K562 (cell line): Measurements from ENCODE around the gene DNAH8. TPM values are rescaled to one million over a fixed set of nuclear protein-coding genes. Genes with fewer than 3 reads are reported as not detected.

Source experiments
- ATAC-seq: fragments of 200-7000 bp; cut with Tn5 transposase; 3 replicates; pipeline ENCODE4 v1.9.1; 2020; ENCODE audit warnings: moderate library complexity
- BruUV-seq: library from RNA; stranded (reverse); fragments of 400-500 nt; replicated peaks from 2 replicates; lab custom pipeline; 2021; lab: Mats Ljungman, UMichigan
- CTCF ChIA-PET: fragments of 300-600 bp; formaldehyde crosslinking; extraction: SDS; loops from one replicate; lab custom pipeline; 2021; ENCODE audit warnings: low intra/inter-chr PET ratio; lab: Yijun Ruan, JAX
- POLR2A ChIA-PET: fragments of 300-600, 350-650 bp; sonication (Branson Sonifier 250); formaldehyde crosslinking; extraction: SDS; loops from one replicate; lab custom pipeline; 2021; ENCODE audit warnings: antibody characterized with exemption, inconsistent platforms; lab: Yijun Ruan, JAX
- DNase-seq, 4 experiments: peaks; one replicate each; pipeline versions ENCODE4 v3.0.0 to v3.0.0-alpha.2; 2011 to 2018; ENCODE audit warnings: low spot score in 3 of 4, mixed read lengths in 3 of 4; ENCODE audit errors: extremely low read depth in 1 of 4
- FAIRE-seq: peaks from 2 replicates; lab custom pipeline; 2011; peaks lifted over from hg19 to GRCh38; lab: Jason Lieb, UNC
- H2AFZ ChIP-seq: 2 replicates; pipeline ENCODE4 v1.6.0; 2011; ENCODE audit warnings: low read depth, low read length, control low read depth, inconsistent platforms
- H3K27ac ChIP-seq: fragments of 200-600 bp; 3 replicates; pipeline ENCODE4 v1.8.0; 2011; ENCODE audit warnings: low read depth, mild to moderate bottlenecking, control low read depth, inconsistent platforms, low read length, moderate library complexity, mixed read lengths; ENCODE audit errors: extremely low read depth
- H3K27me3 ChIP-seq, 2 experiments: fragments of 300-600 bp in 1 of 2; 2 replicates in 1 of 2; 3 replicates in 1 of 2; pipeline versions ENCODE4 v1.6.0 to v1.8.0; 2011; ENCODE audit warnings: inconsistent platforms in 2 of 2, low read length in 2 of 2, mild to moderate bottlenecking in 1 of 2, mixed read lengths in 1 of 2, moderate library complexity in 1 of 2; ENCODE audit not compliant: control insufficient read depth in 2 of 2, insufficient read depth in 2 of 2
- H3K36me3 ChIP-seq: fragments of 300-600 bp; 3 replicates; pipeline ENCODE4 v1.8.0; 2011; ENCODE audit warnings: mild to moderate bottlenecking, low read length, inconsistent platforms; ENCODE audit not compliant: control insufficient read depth, insufficient read depth
- H3K4me1 ChIP-seq, 2 experiments: fragments of 200-600 bp in 1 of 2; replicated peaks in 1 of 2; 2 replicates in 1 of 2; 3 replicates in 1 of 2; pipeline versions ENCODE4 v1.5.1 to v1.8.0; 2011; ENCODE audit warnings: inconsistent platforms in 2 of 2, low read length in 2 of 2, mild to moderate bottlenecking in 1 of 2, mixed read lengths in 1 of 2, moderate library complexity in 1 of 2; ENCODE audit not compliant: control insufficient read depth in 2 of 2, insufficient read depth in 2 of 2
- H3K4me2 ChIP-seq: 2 replicates; pipeline ENCODE4 v1.6.1; 2011; ENCODE audit warnings: low read length, control low read depth, inconsistent platforms, mixed read lengths; ENCODE audit not compliant: insufficient read depth
- H3K4me3 ChIP-seq: fragments of 200-600 bp; sonication (generic), shearing (Covaris generic); 2 replicates; pipeline ENCODE4 v1.5.1; 2016; ENCODE audit warnings: control low read depth, inconsistent platforms
- H3K79me2 ChIP-seq: fragments of 200-600 bp; 3 replicates; pipeline ENCODE4 v1.8.0; 2011; ENCODE audit warnings: low read length, inconsistent platforms; ENCODE audit not compliant: control insufficient read depth, insufficient read depth
- H3K9ac ChIP-seq, 2 experiments: 2 replicates each; pipeline versions ENCODE4 v1.6.0 to v1.6.1; 2011; ENCODE audit warnings: low read depth in 2 of 2, low read length in 2 of 2, control low read depth in 1 of 2, inconsistent platforms in 1 of 2, mild to moderate bottlenecking in 1 of 2, mixed read lengths in 1 of 2; ENCODE audit not compliant: insufficient read depth in 1 of 2
- H3K9me1 ChIP-seq: one replicate; pipeline ENCODE4 v1.6.0; 2011; ENCODE audit warnings: inconsistent platforms, mild to moderate bottlenecking, low read length, moderate library complexity; ENCODE audit not compliant: control insufficient read depth, insufficient read depth
- H3K9me3 ChIP-seq: replicated peaks from 2 replicates; pipeline ENCODE4 v1.5.1; 2011; ENCODE audit warnings: low read depth, low read length, inconsistent platforms; ENCODE audit not compliant: control insufficient read depth, insufficient read depth
- H4K20me1 ChIP-seq: replicated peaks from 2 replicates; pipeline ENCODE4 v1.6.1; 2011; ENCODE audit warnings: low read length, inconsistent platforms, mixed read lengths; ENCODE audit not compliant: control insufficient read depth, insufficient read depth
- WGBS: fragments of 100-300 bp; shearing (Covaris generic); methylation state at CpG from one replicate; pipeline ENCODE4 v1.1.6; 2016; ENCODE audit warnings: low coverage, mixed read lengths; ENCODE audit not compliant: insufficient coverage; ENCODE audit errors: missing lambda C conversion rate; 5-methylcytosine and 5-hydroxymethylcytosine counted together
- in situ Hi-C: fragments of 300-500 bp; cut with MboI; formaldehyde crosslinking; loops from 4 replicates; pipeline ENCODE4 v1.15.0; 2018; ENCODE audit warnings: inconsistent platforms, mixed read lengths
- intact Hi-C: fragments of 100-400 bp; cut with micrococcal nuclease; formaldehyde crosslinking; loops from 2 replicates; pipeline ENCODE4 v1.14.2; 2022
- polyA plus RNA-seq, 8 experiments: library from polyadenylated mRNA; depleted of rRNA in 4 of 8; stranded (reverse) in 5 of 8; unstranded in 3 of 8; fragments of >200 nt; fragmentation: Nextera tagmentation in 2 of 8; fragmentation: Illumina TruSeq in 1 of 8; extraction: Ambion mirVana in 2 of 8; extraction: Trizol in 1 of 8; gene quantifications; 2 replicates each; pipeline versions ENCODE4 v1.2.1 to v1.2.3, GENCODE V29; 2011 to 2014; ENCODE audit warnings: inconsistent platforms in 1 of 8, missing spikeins in 1 of 8
- total RNA-seq, 7 experiments: library from RNA; depleted of rRNA in 6 of 7; stranded (reverse); fragments of >200 nt in 6 of 7; fragmentation: Illumina TruSeq in 2 of 7; extraction: Trizol in 2 of 7; gene quantifications; 2 replicates each; pipeline versions ENCODE4 v1.2.1 to v1.2.3, GENCODE V29; 2011 to 2021; ENCODE audit warnings: low replicate concordance in 1 of 7
- TF ChIP-seq, protein P1 (sequence below): IDR thresholded peaks from 2 replicates; pipeline ENCODE4 v1.6.1; 2011; ENCODE audit warnings: borderline replicate concordance, low read depth, mild to moderate bottlenecking, moderate library complexity, low read length; ENCODE audit not compliant: insufficient read depth, poor library complexity, severe bottlenecking
- TF ChIP-seq, protein P2 (sequence below), 3 experiments: IDR thresholded peaks in 2 of 3; conservative IDR thresholded peaks in 1 of 3; 2 replicates each; pipeline ENCODE4 v1.5.1; 2011 to 2012; ENCODE audit warnings: low read length in 3 of 3, mild to moderate bottlenecking in 3 of 3, control low read depth in 2 of 3, improper control_type of control experiment in 1 of 3, inconsistent platforms in 1 of 3, low read depth in 1 of 3, mixed read lengths in 1 of 3, moderate library complexity in 1 of 3; ENCODE audit not compliant: insufficient read depth in 2 of 3

Gene DNAH8
- total and polyA plus RNA-seq, 9 of the 15 experiments (the other 6 are each of a cell fraction or from before 2014, with no cell fraction given): 1.2 to 4.2 (median 2.9) TPM

DNA sequence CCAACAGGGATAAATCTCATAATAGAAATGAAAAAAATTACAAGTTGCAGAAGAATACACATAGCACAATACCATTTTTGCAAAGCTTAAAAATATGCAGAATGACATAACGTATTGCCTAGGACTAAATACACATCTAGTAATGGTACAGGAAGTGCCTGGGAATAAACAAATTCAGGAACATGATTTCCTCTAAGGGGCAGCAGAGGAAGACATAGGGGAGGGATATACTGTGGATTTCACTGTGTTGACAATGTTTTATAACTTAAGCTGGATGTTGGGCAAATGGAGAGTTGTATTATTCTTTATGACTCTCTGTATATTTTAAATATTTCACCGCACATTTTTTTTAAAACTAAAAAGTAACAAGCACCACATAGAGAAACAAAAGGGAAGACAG lies 6.6 kb upstream of the DNAH8 start:
- H3K9ac ChIP-seq: no peak overlapping the region
- ChIA-PET CTCF (interaction anchor here (0.6 kb wide), 1 partner anchor 221 kb away, joined by 7 read pairs; no protein-coding TSS in a partner anchor), POLR2A (no interaction called here)
- no peak for ATAC-seq
- WGBS: 8% methylated on average over 2 of the region's 2 CpGs
- H3K9me1 ChIP-seq: no peaks in the 10 kb centered on the region
- peaks cover 6% of the 10 kb centered on the region; the same call in 1 of the 2 replicates for H3K9me3 ChIP-seq
- no peak overlapping the region for H3K4me3 ChIP-seq
- in situ Hi-C loops (no loop called here), intact Hi-C loops (no loop called here)
- DNase-seq: no peak
- H2AFZ ChIP-seq: no peak overlapping the region
- H3K4me2 ChIP-seq: no peak overlapping the region
- no peak overlapping the region for H3K27ac ChIP-seq
- TF ChIP-seq, protein P1, sequence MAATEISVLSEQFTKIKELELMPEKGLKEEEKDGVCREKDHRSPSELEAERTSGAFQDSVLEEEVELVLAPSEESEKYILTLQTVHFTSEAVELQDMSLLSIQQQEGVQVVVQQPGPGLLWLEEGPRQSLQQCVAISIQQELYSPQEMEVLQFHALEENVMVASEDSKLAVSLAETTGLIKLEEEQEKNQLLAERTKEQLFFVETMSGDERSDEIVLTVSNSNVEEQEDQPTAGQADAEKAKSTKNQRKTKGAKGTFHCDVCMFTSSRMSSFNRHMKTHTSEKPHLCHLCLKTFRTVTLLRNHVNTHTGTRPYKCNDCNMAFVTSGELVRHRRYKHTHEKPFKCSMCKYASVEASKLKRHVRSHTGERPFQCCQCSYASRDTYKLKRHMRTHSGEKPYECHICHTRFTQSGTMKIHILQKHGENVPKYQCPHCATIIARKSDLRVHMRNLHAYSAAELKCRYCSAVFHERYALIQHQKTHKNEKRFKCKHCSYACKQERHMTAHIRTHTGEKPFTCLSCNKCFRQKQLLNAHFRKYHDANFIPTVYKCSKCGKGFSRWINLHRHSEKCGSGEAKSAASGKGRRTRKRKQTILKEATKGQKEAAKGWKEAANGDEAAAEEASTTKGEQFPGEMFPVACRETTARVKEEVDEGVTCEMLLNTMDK: no peak
- TF ChIP-seq, protein P2, sequence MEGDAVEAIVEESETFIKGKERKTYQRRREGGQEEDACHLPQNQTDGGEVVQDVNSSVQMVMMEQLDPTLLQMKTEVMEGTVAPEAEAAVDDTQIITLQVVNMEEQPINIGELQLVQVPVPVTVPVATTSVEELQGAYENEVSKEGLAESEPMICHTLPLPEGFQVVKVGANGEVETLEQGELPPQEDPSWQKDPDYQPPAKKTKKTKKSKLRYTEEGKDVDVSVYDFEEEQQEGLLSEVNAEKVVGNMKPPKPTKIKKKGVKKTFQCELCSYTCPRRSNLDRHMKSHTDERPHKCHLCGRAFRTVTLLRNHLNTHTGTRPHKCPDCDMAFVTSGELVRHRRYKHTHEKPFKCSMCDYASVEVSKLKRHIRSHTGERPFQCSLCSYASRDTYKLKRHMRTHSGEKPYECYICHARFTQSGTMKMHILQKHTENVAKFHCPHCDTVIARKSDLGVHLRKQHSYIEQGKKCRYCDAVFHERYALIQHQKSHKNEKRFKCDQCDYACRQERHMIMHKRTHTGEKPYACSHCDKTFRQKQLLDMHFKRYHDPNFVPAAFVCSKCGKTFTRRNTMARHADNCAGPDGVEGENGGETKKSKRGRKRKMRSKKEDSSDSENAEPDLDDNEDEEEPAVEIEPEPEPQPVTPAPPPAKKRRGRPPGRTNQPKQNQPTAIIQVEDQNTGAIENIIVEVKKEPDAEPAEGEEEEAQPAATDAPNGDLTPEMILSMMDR (IDR thresholded peaks at IDR 0.05 in 2 of 3, conservative IDR thresholded peaks at IDR 0.05 in 1 of 3; ENCODE audit: insufficient read depth in 2 of 3, low read depth in 1 of 3, low read length in 3 of 3): peak in 1 of 3 experiments; percentile 7; a peak in 1 of 6 replicates
- BruUV-seq: no TSS peak
- H3K27me3 ChIP-seq: no peaks in the 10 kb centered on the region; a peak in 1 of 5 replicates
- no peaks in the 10 kb centered on the region for H4K20me1 ChIP-seq
- FAIRE-seq: no peak
- H3K79me2 ChIP-seq: no peaks in the 10 kb centered on the region
- H3K4me1 ChIP-seq: peaks cover 0 to 4% of the 10 kb centered on the region in 2 experiments; a peak in 1 of 5 replicates
- H3K36me3 ChIP-seq: no peaks in the 10 kb centered on the region
